HepG2 (cell line): ENCODE measurements around the gene ATRX.

Experiments used
- ATF5 ChIP-seq: sonication (generic); formaldehyde crosslinking; IDR thresholded peaks from 2 replicates; pipeline ENCODE4 v1.4.0; 2020; ENCODE audit warnings: mild to moderate bottlenecking, low read depth, missing genetic modification reagents
- CTCF ChIP-seq: sonication (generic); formaldehyde crosslinking; IDR thresholded peaks from 2 replicates; pipeline ENCODE4 v1.5.0; 2020; ENCODE audit warnings: mild to moderate bottlenecking, missing genetic modification reagents, moderate library complexity
- KAT2B ChIP-seq: fragments of 150-350 bp; IDR thresholded peaks from 2 replicates; pipeline ENCODE4 v1.6.1; 2014; ENCODE audit warnings: low read depth, low read length, borderline replicate concordance
- SKI ChIP-seq: fragments of 450-650 bp; IDR thresholded peaks from one replicate; pipeline ENCODE4 v1.6.1; 2018; ENCODE audit warnings: mild to moderate bottlenecking; ENCODE audit not compliant: partially characterized antibody
- ZNF253 ChIP-seq: sonication (generic); formaldehyde crosslinking; IDR thresholded peaks from 2 replicates; pipeline ENCODE4 v1.8.0; 2022; ENCODE audit warnings: mild to moderate bottlenecking, missing genetic modification reagents, borderline replicate concordance

- TF ChIP-seq CTCF (CRISPR knock-in tag) (no peak), ZNF253 (CRISPR knock-in tag) (no peak), KAT2B (no peak), ATF5 (CRISPR knock-in tag) (no peak), SKI (no peak)
Observed at GRCh38 chrX:77638397-77638796, 147.6 kb downstream of the ATRX start.
